ENCODE measurements around the gene SLF2. TPM values are rescaled to one million over a fixed set of nuclear protein-coding genes. Genes with fewer than 3 reads are reported as not detected.

The SLF2 gene
- total and polyA plus RNA-seq, 2 donors from 2014 or later, result 6.7 to 29.6 TPM

- H3K9me3 ChIP-seq (ENCODE audit: control insufficient read depth in 2 of 3, insufficient read depth in 1 of 3, low read length in 3 of 3), result no peaks in the 10 kb centered on the region
- no peak overlapping the region for H3K27ac ChIP-seq (ENCODE audit: low read depth in 2 of 2, low read length in 2 of 2)
- no peak for TF ChIP-seq CTCF (IDR thresholded peaks at IDR 0.05; ENCODE audit: borderline replicate concordance, extremely low read depth, insufficient read depth)
- FAIRE-seq (no peak), DNase-seq (peak in 1 of 5 donors; percentile 7)
- H3K4me3 ChIP-seq (ENCODE audit: low read length in 3 of 3), result no peak overlapping the region
- peaks cover 0 to 2% (median 0%) of the 10 kb centered on the region in 3 donors for H3K4me1 ChIP-seq (ENCODE audit: control insufficient read depth in 2 of 3, insufficient read depth in 2 of 3, low read depth in 1 of 3, low read length in 3 of 3)
- H3K27me3 ChIP-seq (ENCODE audit: control insufficient read depth, insufficient read depth, low read length), result no peaks in the 10 kb centered on the region
- intact Hi-C loops (cut with DNase I), result no loop called here
- H3K9ac ChIP-seq (ENCODE audit: low read length in 3 of 3), result no peak overlapping the region
- H3K36me3 ChIP-seq (ENCODE audit: control insufficient read depth in 2 of 3, insufficient read depth in 3 of 3, low read length in 3 of 3), result no peaks in the 10 kb centered on the region
Measured at GRCh38 chr10:100888957-100889356, 23.8 kb upstream of the SLF2 start.

GRCh38 chr10:100889546-100889945, 23.2 kb upstream of the SLF2 start:
- H3K36me3 ChIP-seq (ENCODE audit: control insufficient read depth in 2 of 3, insufficient read depth in 3 of 3, low read length in 3 of 3), result no peaks in the 10 kb centered on the region
- H3K4me1 ChIP-seq (ENCODE audit: control insufficient read depth in 2 of 3, insufficient read depth in 2 of 3, low read depth in 1 of 3, low read length in 3 of 3), result peaks cover 0 to 2% (median 0%) of the 10 kb centered on the region in 3 donors
- no peak for TF ChIP-seq CTCF (IDR thresholded peaks at IDR 0.05; ENCODE audit: borderline replicate concordance, extremely low read depth, insufficient read depth)
- intact Hi-C loops (cut with DNase I), result no loop called here
- no peak overlapping the region for H3K4me3 ChIP-seq (ENCODE audit: low read length in 3 of 3)
- DNase-seq (peak in 1 of 5 donors; percentile 24), FAIRE-seq (no peak)
- no peaks in the 10 kb centered on the region for H3K9me3 ChIP-seq (ENCODE audit: control insufficient read depth in 2 of 3, insufficient read depth in 1 of 3, low read length in 3 of 3)
- H3K27ac ChIP-seq (ENCODE audit: low read depth in 2 of 2, low read length in 2 of 2), result no peak overlapping the region
- H3K9ac ChIP-seq (ENCODE audit: low read length in 3 of 3), result no peak overlapping the region
- H3K27me3 ChIP-seq (ENCODE audit: control insufficient read depth, insufficient read depth, low read length), result no peaks in the 10 kb centered on the region

- H3K4me3 ChIP-seq (ENCODE audit: low read length in 3 of 3), result no peak overlapping the region
- no peak for TF ChIP-seq CTCF (IDR thresholded peaks at IDR 0.05; ENCODE audit: borderline replicate concordance, extremely low read depth, insufficient read depth)
- H3K4me1 ChIP-seq (ENCODE audit: control insufficient read depth in 2 of 3, insufficient read depth in 2 of 3, low read depth in 1 of 3, low read length in 3 of 3), result peaks cover 0 to 2% (median 0%) of the 10 kb centered on the region in 3 donors
- intact Hi-C loops (cut with DNase I), result no loop called here
- H3K36me3 ChIP-seq (ENCODE audit: control insufficient read depth in 2 of 3, insufficient read depth in 3 of 3, low read length in 3 of 3), result no peaks in the 10 kb centered on the region
- no peaks in the 10 kb centered on the region for H3K9me3 ChIP-seq (ENCODE audit: control insufficient read depth in 2 of 3, insufficient read depth in 1 of 3, low read length in 3 of 3)
- FAIRE-seq, result no peak
- no peak overlapping the region for H3K27ac ChIP-seq (ENCODE audit: low read depth in 2 of 2, low read length in 2 of 2)
- DNase-seq, result no peak
- H3K9ac ChIP-seq (ENCODE audit: low read length in 3 of 3), result no peak overlapping the region
- no peaks in the 10 kb centered on the region for H3K27me3 ChIP-seq (ENCODE audit: control insufficient read depth, insufficient read depth, low read length)
Measured at GRCh38 chr10:100890141-100890672, 22.6 kb upstream of the SLF2 start.

Data from kidney (tissue), 14 donors.